ENCODE results near the gene ASPG.

GRCh38 chr14:104152686-104153393, 67.3 kb downstream of the ASPG start:
- TF ChIP-seq POLR2A (IDR thresholded peaks at IDR 0.05; ENCODE audit: low read depth, low read length) (no peak), CTCF (IDR thresholded peaks at IDR 0.05; ENCODE audit: extremely low read depth in 1 of 2, insufficient read depth in 1 of 2, low read depth in 1 of 2, low read length in 2 of 2) (no peak), EZH2 (IDR thresholded peaks at IDR 0.05; ENCODE audit: borderline replicate concordance, low read depth, low read length, severe bottlenecking) (no peak), POLR2AphosphoS5 (IDR thresholded peaks at IDR 0.05; ENCODE audit: insufficient read depth, low read depth, low read length) (no peak), JUN (IDR thresholded peaks at IDR 0.05; ENCODE audit: borderline replicate concordance, insufficient read depth, insufficient read length, low read depth) (no peak), MAX (IDR thresholded peaks at IDR 0.05; ENCODE audit: insufficient read depth, insufficient read length) (no peak), GATA2 (IDR thresholded peaks at IDR 0.05; ENCODE audit: insufficient read depth, insufficient read length, low read depth, low read length) (no peak), FOS (IDR thresholded peaks at IDR 0.05; ENCODE audit: borderline replicate concordance, insufficient read depth, low read length) (no peak), MYC (IDR thresholded peaks at IDR 0.05; ENCODE audit: low read depth, low read length) (no peak)

Measured in endothelial cell of umbilical vein (primary cell).